Measurements from ENCODE around the gene MBD6.

Gene MBD6

GRCh38 chr12:57579011-57579410, 56.4 kb downstream of the MBD6 start:
- no peak for FAIRE-seq
